H9 (cell line): ENCODE data around the gene CCDC102A. TPM values are rescaled to one million over a fixed set of nuclear protein-coding genes. Genes with fewer than 3 reads are reported as not detected.

ENCODE experiments used
- DNase-seq: peaks from one replicate; pipeline ENCODE4 v3.0.0-alpha.2; 2017
- H2AFZ ChIP-seq: one replicate; pipeline ENCODE4 v1.6.1; 2013; ENCODE audit warnings: mild to moderate bottlenecking, low read length, control low read depth, moderate library complexity
- H2AK5ac ChIP-seq: 2 replicates; pipeline ENCODE4 v1.6.1; 2013; ENCODE audit warnings: low read length, control low read depth, mixed read lengths; ENCODE audit not compliant: insufficient read length
- H2BK120ac ChIP-seq: one replicate; pipeline ENCODE4 v1.6.1; 2013; ENCODE audit warnings: low read depth, mild to moderate bottlenecking, low read length, control low read depth, inconsistent platforms; ENCODE audit not compliant: poor library complexity, severe bottlenecking
- H2BK12ac ChIP-seq: 2 replicates; pipeline ENCODE4 v1.6.1; 2013; ENCODE audit warnings: low read length, control low read depth, mixed read lengths, low read depth; ENCODE audit not compliant: insufficient read length
- H2BK15ac ChIP-seq: 2 replicates; pipeline ENCODE4 v1.6.1; 2013; ENCODE audit warnings: low read depth, low read length, control low read depth
- H2BK20ac ChIP-seq: one replicate; pipeline ENCODE4 v1.6.1; 2013; ENCODE audit warnings: low read depth, mild to moderate bottlenecking, low read length, control low read depth, inconsistent platforms; ENCODE audit not compliant: poor library complexity, severe bottlenecking
- H2BK5ac ChIP-seq: 2 replicates; pipeline ENCODE4 v1.6.1; 2013; ENCODE audit warnings: low read length, control low read depth, mixed read lengths; ENCODE audit not compliant: insufficient read length
- H3K14ac ChIP-seq: 2 replicates; pipeline ENCODE4 v1.6.1; 2013; ENCODE audit warnings: low read length, control low read depth; ENCODE audit not compliant: insufficient read depth
- H3K18ac ChIP-seq: 2 replicates; pipeline ENCODE4 v1.6.1; 2013; ENCODE audit warnings: low read depth, mild to moderate bottlenecking, mixed read lengths, low read length, control low read depth; ENCODE audit not compliant: insufficient read length
- H3K23ac ChIP-seq: 2 replicates; pipeline ENCODE4 v1.6.1; 2013; ENCODE audit warnings: low read length, control low read depth, mixed read lengths, low read depth; ENCODE audit not compliant: insufficient read length
- H3K23me2 ChIP-seq: 2 replicates; pipeline ENCODE4 v1.6.1; 2013; ENCODE audit warnings: low read depth, mild to moderate bottlenecking, mixed read lengths, low read length, control low read depth; ENCODE audit not compliant: insufficient read length, poor library complexity, severe bottlenecking
- H3K27ac ChIP-seq: 2 replicates; pipeline ENCODE4 v1.5.1; 2013; ENCODE audit warnings: low read length, control low read depth, mixed read lengths, low read depth; ENCODE audit not compliant: insufficient read length
- H3K27me3 ChIP-seq: 2 replicates; pipeline ENCODE4 v1.6.1; 2013; ENCODE audit warnings: low read length, control low read depth, inconsistent platforms; ENCODE audit not compliant: insufficient read depth
- H3K4ac ChIP-seq: 2 replicates; pipeline ENCODE4 v1.6.1; 2013; ENCODE audit warnings: low read depth, mild to moderate bottlenecking, control low read depth, inconsistent platforms, low read length, moderate library complexity
- H3K4me1 ChIP-seq: 2 replicates; pipeline ENCODE4 v1.6.1; 2013; ENCODE audit warnings: low read length, control low read depth, inconsistent platforms; ENCODE audit not compliant: insufficient read depth
- H3K4me2 ChIP-seq: 2 replicates; pipeline ENCODE4 v1.6.1; 2013; ENCODE audit warnings: low read length, control low read depth, mixed read lengths; ENCODE audit not compliant: insufficient read length, insufficient read depth
- H3K56ac ChIP-seq: 2 replicates; pipeline ENCODE4 v1.6.1; 2013; ENCODE audit warnings: low read depth, mild to moderate bottlenecking, mixed read lengths, low read length, control low read depth; ENCODE audit not compliant: insufficient read length
- H3K79me1 ChIP-seq: 2 replicates; pipeline ENCODE4 v1.6.1; 2013; ENCODE audit warnings: low read depth, mild to moderate bottlenecking, moderate library complexity, low read length, control low read depth, inconsistent platforms; ENCODE audit not compliant: insufficient read depth, poor library complexity, severe bottlenecking
- H3K79me2 ChIP-seq: 2 replicates; pipeline ENCODE4 v1.6.1; 2013; ENCODE audit warnings: low read length, control low read depth, inconsistent platforms; ENCODE audit not compliant: insufficient read depth
- H3K9ac ChIP-seq: 2 replicates; pipeline ENCODE4 v1.6.1; 2013; ENCODE audit warnings: low read length, control low read depth, mixed read lengths; ENCODE audit not compliant: insufficient read length; ENCODE audit errors: extremely low read depth
- H3K9me3 ChIP-seq: one replicate; pipeline ENCODE4 v1.6.1; 2013; ENCODE audit warnings: low read depth, low read length, inconsistent platforms; ENCODE audit not compliant: control insufficient read depth
- H3T11ph ChIP-seq: one replicate; pipeline ENCODE4 v1.6.1; 2013; ENCODE audit warnings: mild to moderate bottlenecking, low read length, control low read depth, inconsistent platforms
- H4K20me1 ChIP-seq: one replicate; pipeline ENCODE4 v1.6.1; 2013; ENCODE audit not compliant: control insufficient read depth, insufficient read length, insufficient read depth
- H4K5ac ChIP-seq: 2 replicates; pipeline ENCODE4 v1.6.1; 2013; ENCODE audit warnings: low read depth, mild to moderate bottlenecking, mixed read lengths, low read length, control low read depth; ENCODE audit not compliant: insufficient read length
- H4K8ac ChIP-seq: replicated peaks from 2 replicates; pipeline ENCODE4 v1.6.1; 2013; ENCODE audit warnings: low read length, control low read depth, mixed read lengths, low read depth; ENCODE audit not compliant: insufficient read length
- H4K91ac ChIP-seq: 2 replicates; pipeline ENCODE4 v1.6.1; 2013; ENCODE audit warnings: low read depth, mild to moderate bottlenecking, moderate library complexity, mixed read lengths, low read length, control low read depth; ENCODE audit not compliant: insufficient read length
- H3K27ac Mint-ChIP-seq, 3 experiments: 2 replicates in 2 of 3; 3 replicates in 1 of 3; pipeline ENCODE4 v1.8.0; 2020 to 2021; ENCODE audit warnings: mixed read lengths in 3 of 3, mild to moderate bottlenecking in 1 of 3, moderate library complexity in 1 of 3
- H3K27me3 Mint-ChIP-seq: 2 replicates; pipeline ENCODE4 v1.8.0; 2021; ENCODE audit warnings: low read depth, mild to moderate bottlenecking, moderate library complexity, mixed read lengths
- H3K36me3 Mint-ChIP-seq, 3 experiments: 2 replicates in 2 of 3; 3 replicates in 1 of 3; pipeline ENCODE4 v1.8.0; 2020 to 2021; ENCODE audit warnings: low read depth in 3 of 3, mixed read lengths in 3 of 3; ENCODE audit not compliant: insufficient read depth in 1 of 3
- H3K4me1 Mint-ChIP-seq, 2 experiments: 2 replicates each; pipeline ENCODE4 v1.8.0; 2020; ENCODE audit warnings: mixed read lengths in 2 of 2
- H3K4me3 Mint-ChIP-seq, 2 experiments: 2 replicates in 1 of 2; 3 replicates in 1 of 2; pipeline ENCODE4 v1.8.0; 2020 to 2021; ENCODE audit warnings: mild to moderate bottlenecking in 2 of 2, mixed read lengths in 2 of 2, moderate library complexity in 1 of 2
- H3K9me3 Mint-ChIP-seq, 2 experiments: 2 replicates in 1 of 2; 3 replicates in 1 of 2; pipeline ENCODE4 v1.8.0; 2020; ENCODE audit warnings: mild to moderate bottlenecking in 2 of 2, mixed read lengths in 2 of 2, moderate library complexity in 1 of 2
- CTCF ChIP-seq: fragments of 200-600 bp; sonication (generic); conservative IDR thresholded peaks from 3 replicates; pipeline ENCODE4 v1.8.0; 2021; ENCODE audit warnings: antibody characterized with exemption, mild to moderate bottlenecking
- WGBS: extraction: QIAGEN DNeasy Blood & Tissue Kit; methylation state at CpG from one replicate; pipeline ENCODE4 v1.1.7; 2013; ENCODE audit warnings: missing lambda C conversion rate, low lambda C conversion rate, mixed read lengths; ENCODE audit not compliant: insufficient read length; ENCODE audit errors: extremely low coverage; 5-methylcytosine and 5-hydroxymethylcytosine counted together
- total RNA-seq: library from RNA; stranded (reverse); gene quantifications from 2 replicates; pipeline ENCODE4 v1.2.1, GENCODE V29; 2021

CCDC102A gene
- total RNA-seq, 1 experiment from 2014 or later = 8.2 TPM

DNA sequence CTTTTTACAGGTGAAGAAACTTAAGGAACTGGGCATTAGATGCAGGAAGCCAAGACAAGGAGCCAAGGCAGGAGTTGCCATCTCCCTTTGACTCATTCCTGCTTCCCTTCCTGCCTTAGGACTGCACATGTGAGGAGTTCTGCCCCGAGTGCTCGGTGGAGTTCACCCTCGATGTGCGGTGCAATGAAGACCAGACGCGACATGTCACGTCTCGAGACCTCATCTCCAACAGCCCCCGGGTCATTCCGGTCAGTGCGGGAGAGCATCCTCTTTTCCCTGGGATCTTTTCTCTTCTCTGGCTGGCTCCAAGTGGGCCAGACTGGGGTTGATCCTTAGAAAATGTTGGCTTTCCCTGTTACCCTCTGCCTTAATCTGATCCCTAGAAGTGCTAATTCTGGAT, 67.3 kb downstream of the CCDC102A start:
- Histone ChIP-seq H3K27ac (no peak overlapping the region), H2BK20ac (no peak overlapping the region), H3K79me1 (no peaks in the 10 kb centered on the region), H3K23ac (no peak overlapping the region), H3K4me2 (no peak overlapping the region), H3K23me2 (no peaks in the 10 kb centered on the region), H2BK15ac (no peak overlapping the region), H4K20me1 (no peaks in the 10 kb centered on the region), H3K14ac (no peak overlapping the region), H2BK12ac (no peak overlapping the region), H3K9me3 (no peaks in the 10 kb centered on the region), H3K4ac (no peak overlapping the region), H2BK5ac (no peak overlapping the region), H3K9ac (no peak overlapping the region), H4K8ac (no peak overlapping the region), H2AFZ (no peak overlapping the region), H3K18ac (no peak overlapping the region), H4K5ac (no peak overlapping the region), H3K79me2 (no peaks in the 10 kb centered on the region), H2AK5ac (no peak overlapping the region), H3K27me3 (no peaks in the 10 kb centered on the region), H4K91ac (no peak overlapping the region), H3T11ph (no peak overlapping the region), H3K4me1 (peaks cover 10% of the 10 kb centered on the region; the same call in 1 of the 2 replicates), H2BK120ac (no peak overlapping the region), H3K56ac (no peak overlapping the region)
- no CpG with 5 or more reads among the region's 11 CpGs for WGBS
- Mint-ChIP-seq H3K9me3 (no peaks in the 10 kb centered on the region), H3K4me3 (no peak overlapping the region), H3K4me1 (peaks cover 17 to 20% of the 10 kb centered on the region in 2 experiments), H3K27ac (no peak overlapping the region), H3K27me3 (no peaks in the 10 kb centered on the region), H3K36me3 (peaks cover 42 to 80% (median 73%) of the 10 kb centered on the region in 3 experiments)
- DNase-seq = peak; percentile 7
- no peak for TF ChIP-seq CTCF
